ENCODE measurements around the gene NEUROD1.

GRCh38 chr2:181723731-181724130, 43.4 kb upstream of the NEUROD1 start:
- no peak for TF ChIP-seq CTCF (IDR thresholded peaks at IDR 0.05)
- no peak for TF ChIP-seq POLR2A (IDR thresholded peaks at IDR 0.05)

Measured in heart left ventricle (tissue), 13 donors.